Hepatocyte (in vitro differentiated cells): ENCODE results near the gene CAMK2G.
"Not testable (repeated sequence)": the region's sequence is repeated elsewhere in the genome, so short reads cannot be mapped to it uniquely, and the experiment has no call there.

ENCODE experiments used
- CTCF ChIP-seq: fragments of 200-600 bp; sonication (generic); IDR thresholded peaks from 2 replicates; pipeline ENCODE4 v1.5.1; 2016; ENCODE audit warnings: antibody characterized with exemption, mild to moderate bottlenecking; ENCODE audit not compliant: poor library complexity
- EZH2 ChIP-seq: fragments of 200-600 bp; sonication (generic); IDR thresholded peaks from 2 replicates; pipeline ENCODE4 v1.6.1; 2016; ENCODE audit warnings: antibody characterized with exemption, mild to moderate bottlenecking, borderline replicate concordance
- EZH2phosphoT487 ChIP-seq: fragments of 200-600 bp; sonication (generic); IDR thresholded peaks from one replicate; pipeline ENCODE4 v1.6.1; 2018; ENCODE audit warnings: antibody characterized with exemption, mild to moderate bottlenecking, low read depth, moderate library complexity; ENCODE audit not compliant: unreplicated experiment, severe bottlenecking

- not testable (repeated sequence) for TF ChIP-seq EZH2, CTCF, EZH2phosphoT487
Measured at GRCh38 chr10:73829090-73829489, 45.3 kb downstream of the CAMK2G start.
